Dendritic cell treated with granulocyte-macrophage colony-stimulating factor and Interleukin-4, amounts not matched to agents 40 ng/mL and 50 ng/mL, for 4 days (primary cell): ENCODE measurements around the gene NLRP8.
"Not testable (repeated sequence)": the region's sequence is repeated elsewhere in the genome, so short reads cannot be mapped to it uniquely, and the experiment has no call there.

Experiments
- H3K27ac Mint-ChIP-seq: one replicate; pipeline ENCODE4 v1.8.0; 2022; ENCODE audit warnings: mild to moderate bottlenecking, mixed read lengths
- H3K27me3 Mint-ChIP-seq: one replicate; pipeline ENCODE4 v1.8.0; 2022; ENCODE audit warnings: mild to moderate bottlenecking, mixed read lengths
- H3K36me3 Mint-ChIP-seq: one replicate; pipeline ENCODE4 v1.8.0; 2022; ENCODE audit warnings: low read depth, mixed read lengths
- H3K4me1 Mint-ChIP-seq: one replicate; pipeline ENCODE4 v1.8.0; 2022; ENCODE audit warnings: low read depth, mixed read lengths
- H3K4me3 Mint-ChIP-seq: one replicate; pipeline ENCODE4 v1.8.0; 2022; ENCODE audit warnings: mild to moderate bottlenecking, moderate library complexity, mixed read lengths
- H3K9me3 Mint-ChIP-seq: one replicate; pipeline ENCODE4 v1.8.0; 2022; ENCODE audit warnings: mixed read lengths
- intact Hi-C: fragments of 100-400 bp; cut with micrococcal nuclease; formaldehyde crosslinking; loops from one replicate; pipeline ENCODE4 v1.15.0; 2022

NLRP8 gene

DNA sequence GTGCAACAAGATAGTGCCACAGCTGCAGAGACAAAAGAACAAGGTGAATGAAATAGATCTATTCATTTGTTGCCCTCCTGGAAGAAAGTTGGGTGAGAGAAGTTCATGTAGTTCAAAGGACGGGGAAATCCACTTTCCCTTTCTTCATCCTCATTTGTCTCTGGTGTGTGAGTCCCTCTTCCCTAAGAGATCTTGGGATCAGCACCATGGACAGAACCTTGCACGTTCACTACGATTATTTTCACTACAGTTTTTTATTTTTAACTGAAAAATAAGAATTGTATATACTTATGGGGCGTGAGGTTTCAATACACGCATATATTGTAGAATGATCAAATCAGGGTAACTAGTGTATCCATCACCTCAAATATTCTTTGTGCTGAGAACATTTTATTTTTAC, 68.1 kb downstream of the NLRP8 start:
- H3K27me3 Mint-ChIP-seq: no peaks in the 10 kb centered on the region
- H3K36me3 Mint-ChIP-seq: no peaks in the 10 kb centered on the region
- H3K4me1 Mint-ChIP-seq: no peaks in the 10 kb centered on the region
- H3K9me3 Mint-ChIP-seq: peaks cover 29% of the 10 kb centered on the region
- intact Hi-C loops: no loop called here
- no peak overlapping the region for H3K27ac Mint-ChIP-seq
- H3K4me3 Mint-ChIP-seq: no peak overlapping the region

GRCh38 chr19:56019325-56019724, 71.7 kb downstream of the NLRP8 start:
- H3K27ac Mint-ChIP-seq, H3K27me3 Mint-ChIP-seq, intact Hi-C loops, H3K36me3 Mint-ChIP-seq, H3K4me3 Mint-ChIP-seq, H3K4me1 Mint-ChIP-seq: not testable (repeated sequence)
- peaks cover 55% of the 10 kb centered on the region for H3K9me3 Mint-ChIP-seq

DNA sequence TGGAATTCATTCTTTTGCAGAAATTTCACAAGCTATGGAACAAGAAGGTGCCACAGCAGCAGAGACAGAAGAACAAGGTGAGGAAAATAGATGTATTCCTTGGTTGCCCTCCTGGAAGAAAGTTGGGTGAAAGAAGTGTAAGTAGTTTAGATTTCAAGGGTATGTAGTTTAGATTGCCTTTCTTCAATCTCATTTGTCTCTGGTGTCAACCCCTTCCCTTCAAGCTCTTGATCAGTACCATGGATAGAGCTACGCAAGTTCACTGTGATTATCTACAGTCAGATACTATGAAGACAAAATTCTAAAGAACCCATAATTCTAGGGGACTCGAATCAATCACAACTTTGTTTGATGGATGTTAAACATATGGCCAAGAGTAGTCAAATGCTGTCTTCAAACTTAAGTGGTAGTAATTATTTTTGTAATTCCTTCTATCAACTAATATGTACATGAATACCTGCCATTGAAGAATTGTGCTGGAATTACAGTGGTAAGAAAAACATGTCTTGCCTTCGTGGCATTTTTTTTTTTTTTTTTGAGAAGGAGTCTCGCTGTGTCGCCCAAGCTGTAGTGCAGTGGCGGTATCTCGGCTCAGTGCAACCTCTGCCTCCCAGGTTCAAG, 72.8 kb downstream of the NLRP8 start:
- H3K27ac Mint-ChIP-seq, intact Hi-C loops, H3K4me1 Mint-ChIP-seq, H3K4me3 Mint-ChIP-seq, H3K27me3 Mint-ChIP-seq, H3K36me3 Mint-ChIP-seq: not testable (repeated sequence)
- H3K9me3 Mint-ChIP-seq: peaks cover 66% of the 10 kb centered on the region

- no peaks in the 10 kb centered on the region for H3K36me3 Mint-ChIP-seq
- peaks cover 69% of the 10 kb centered on the region for H3K9me3 Mint-ChIP-seq
- no peaks in the 10 kb centered on the region for H3K4me1 Mint-ChIP-seq
- intact Hi-C loops: no loop called here
- H3K27me3 Mint-ChIP-seq: no peaks in the 10 kb centered on the region
- H3K27ac Mint-ChIP-seq: no peak overlapping the region
- H3K4me3 Mint-ChIP-seq: no peak overlapping the region
Measured at GRCh38 chr19:56026769-56027168, 79.1 kb downstream of the NLRP8 start.
